Measurements from ENCODE around the gene SUMO3.
A peak's percentile ranks its signal among the peaks of the same experiment; 100 is the strongest.

Gene SUMO3

DNA sequence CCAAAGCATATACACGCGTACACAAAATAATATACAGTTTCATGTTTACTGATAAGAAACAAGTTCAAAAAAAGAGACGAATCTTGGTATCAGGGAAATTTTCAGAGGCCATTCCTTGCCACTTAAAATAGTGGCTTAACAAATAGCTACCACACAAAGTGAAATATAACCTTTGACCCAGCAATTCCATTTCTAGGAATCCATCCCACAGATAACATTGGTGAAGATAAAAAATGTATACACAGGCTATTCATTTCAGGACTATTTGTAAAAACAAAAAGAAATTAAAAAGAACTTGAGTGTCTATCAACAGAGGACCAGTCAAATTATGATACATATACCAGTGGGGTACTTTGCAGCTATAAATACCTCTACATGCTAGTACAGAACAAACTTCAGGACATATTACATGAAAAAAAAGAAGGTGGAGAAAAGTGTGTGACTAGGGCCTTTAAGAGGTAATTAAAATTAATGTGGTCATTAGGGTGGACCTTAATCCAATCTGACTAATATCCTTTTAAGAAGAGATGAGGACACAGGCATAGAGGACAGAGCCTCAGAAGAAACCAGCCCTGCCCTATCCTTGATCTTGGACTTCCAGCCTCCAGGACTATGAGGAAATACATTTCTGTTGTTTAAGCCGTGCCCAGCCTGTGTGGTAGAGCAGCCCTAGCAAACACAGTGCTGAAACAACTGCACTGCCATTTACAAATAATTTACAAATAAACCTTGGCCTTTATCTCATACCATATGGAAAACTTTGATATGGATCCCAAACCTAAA lies 24.1 kb downstream of the SUMO3 start:
- Histone ChIP-seq H4K20me1 (ENCODE audit: insufficient read depth, low read length) (peaks cover 30% of the 10 kb centered on the region), H3K79me2 (ENCODE audit: low read length) (peaks cover 97% of the 10 kb centered on the region), H3K4me3 (ENCODE audit: low read length) (no peak overlapping the region), H3K36me3 (replicated peaks; ENCODE audit: low read depth, low read length) (peaks cover 16% of the 10 kb centered on the region), H3K27me3 (ENCODE audit: low read depth, low read length) (no peaks in the 10 kb centered on the region), H3K4me1 (ENCODE audit: low read length) (peaks cover 19% of the 10 kb centered on the region), H3K4me2 (ENCODE audit: low read length) (no peak overlapping the region), H2AFZ (ENCODE audit: low read depth, low read length) (no peak overlapping the region), H3K27ac (ENCODE audit: low read length) (no peak overlapping the region), H3K9me3 (ENCODE audit: insufficient read depth, low read length) (no peaks in the 10 kb centered on the region), H3K9ac (ENCODE audit: low read length) (no peak overlapping the region)
- no peak for TF ChIP-seq EZH2phosphoT487 (IDR thresholded peaks at IDR 0.05; ENCODE audit: low read depth)
- TF ChIP-seq, protein P1, sequence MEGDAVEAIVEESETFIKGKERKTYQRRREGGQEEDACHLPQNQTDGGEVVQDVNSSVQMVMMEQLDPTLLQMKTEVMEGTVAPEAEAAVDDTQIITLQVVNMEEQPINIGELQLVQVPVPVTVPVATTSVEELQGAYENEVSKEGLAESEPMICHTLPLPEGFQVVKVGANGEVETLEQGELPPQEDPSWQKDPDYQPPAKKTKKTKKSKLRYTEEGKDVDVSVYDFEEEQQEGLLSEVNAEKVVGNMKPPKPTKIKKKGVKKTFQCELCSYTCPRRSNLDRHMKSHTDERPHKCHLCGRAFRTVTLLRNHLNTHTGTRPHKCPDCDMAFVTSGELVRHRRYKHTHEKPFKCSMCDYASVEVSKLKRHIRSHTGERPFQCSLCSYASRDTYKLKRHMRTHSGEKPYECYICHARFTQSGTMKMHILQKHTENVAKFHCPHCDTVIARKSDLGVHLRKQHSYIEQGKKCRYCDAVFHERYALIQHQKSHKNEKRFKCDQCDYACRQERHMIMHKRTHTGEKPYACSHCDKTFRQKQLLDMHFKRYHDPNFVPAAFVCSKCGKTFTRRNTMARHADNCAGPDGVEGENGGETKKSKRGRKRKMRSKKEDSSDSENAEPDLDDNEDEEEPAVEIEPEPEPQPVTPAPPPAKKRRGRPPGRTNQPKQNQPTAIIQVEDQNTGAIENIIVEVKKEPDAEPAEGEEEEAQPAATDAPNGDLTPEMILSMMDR (IDR thresholded peaks at IDR 0.05; ENCODE audit: low read depth, low read length): no peak

- peaks cover 13% of the 10 kb centered on the region for H3K36me3 ChIP-seq (replicated peaks; ENCODE audit: low read depth, low read length)
- no peaks in the 10 kb centered on the region for H3K9me3 ChIP-seq (ENCODE audit: insufficient read depth, low read length)
- no peak overlapping the region for H2AFZ ChIP-seq (ENCODE audit: low read depth, low read length)
- H3K79me2 ChIP-seq (ENCODE audit: low read length): peaks cover 94% of the 10 kb centered on the region
- no peaks in the 10 kb centered on the region for H3K27me3 ChIP-seq (ENCODE audit: low read depth, low read length)
- H3K4me1 ChIP-seq (ENCODE audit: low read length): peaks cover 19% of the 10 kb centered on the region
- H4K20me1 ChIP-seq (ENCODE audit: insufficient read depth, low read length): peaks cover 30% of the 10 kb centered on the region
- no peak overlapping the region for H3K27ac ChIP-seq (ENCODE audit: low read length)
- no peak overlapping the region for H3K4me2 ChIP-seq (ENCODE audit: low read length)
- H3K9ac ChIP-seq (ENCODE audit: low read length): no peak overlapping the region
- TF ChIP-seq, protein P1 (IDR thresholded peaks at IDR 0.05; ENCODE audit: low read depth, low read length): peak; percentile 70
- TF ChIP-seq EZH2phosphoT487 (IDR thresholded peaks at IDR 0.05; ENCODE audit: low read depth): no peak
- H3K4me3 ChIP-seq (ENCODE audit: low read length): no peak overlapping the region
Observed at GRCh38 chr21:44792702-44793591, 24.9 kb downstream of the SUMO3 start.

DNA sequence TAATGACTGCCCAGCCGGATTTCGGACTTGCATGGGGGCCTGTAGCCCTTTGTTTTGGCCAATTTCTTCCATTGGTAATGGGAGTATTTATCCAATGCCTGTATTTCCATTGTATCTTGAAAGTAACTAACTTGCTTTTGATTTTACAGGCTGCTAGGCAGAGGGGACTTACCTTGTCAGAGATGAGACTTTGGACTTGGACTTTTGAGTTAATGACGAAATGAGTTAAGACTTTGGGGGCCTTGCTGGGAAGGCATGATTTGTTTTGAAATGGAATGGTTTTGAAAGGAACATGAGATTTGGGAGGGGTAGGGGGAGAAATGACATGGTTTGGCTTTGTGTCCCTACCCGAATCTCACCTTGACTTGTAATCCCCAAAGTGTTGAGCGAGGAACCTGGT lies 25.9 kb downstream of the SUMO3 start:
- Histone ChIP-seq H3K27me3 (ENCODE audit: low read depth, low read length) (no peaks in the 10 kb centered on the region), H3K36me3 (replicated peaks; ENCODE audit: low read depth, low read length) (peaks cover 16% of the 10 kb centered on the region), H3K79me2 (ENCODE audit: low read length) (peaks cover 94% of the 10 kb centered on the region), H3K9ac (ENCODE audit: low read length) (no peak overlapping the region), H2AFZ (ENCODE audit: low read depth, low read length) (no peak overlapping the region), H3K9me3 (ENCODE audit: insufficient read depth, low read length) (no peaks in the 10 kb centered on the region), H3K27ac (ENCODE audit: low read length) (no peak overlapping the region), H3K4me2 (ENCODE audit: low read length) (no peak overlapping the region), H4K20me1 (ENCODE audit: insufficient read depth, low read length) (peaks cover 30% of the 10 kb centered on the region), H3K4me1 (ENCODE audit: low read length) (peaks cover 19% of the 10 kb centered on the region), H3K4me3 (ENCODE audit: low read length) (no peak overlapping the region)
- TF ChIP-seq, protein P1 (IDR thresholded peaks at IDR 0.05; ENCODE audit: low read depth, low read length): no peak
- TF ChIP-seq EZH2phosphoT487 (IDR thresholded peaks at IDR 0.05; ENCODE audit: low read depth): no peak

- Histone ChIP-seq H3K4me2 (ENCODE audit: low read length) (no peak overlapping the region), H4K20me1 (ENCODE audit: insufficient read depth, low read length) (peaks cover 30% of the 10 kb centered on the region)
Observed at GRCh38 chr21:44791246-44791645, 26.6 kb downstream of the SUMO3 start.

More at GRCh38 chr21:44791246-44791645, 26.6 kb downstream of the SUMO3 start:
- no peaks in the 10 kb centered on the region for H3K9me3 ChIP-seq (ENCODE audit: insufficient read depth, low read length)
- peaks cover 93% of the 10 kb centered on the region for H3K79me2 ChIP-seq (ENCODE audit: low read length)
- H3K27ac ChIP-seq (ENCODE audit: low read length): no peak overlapping the region
- H3K4me3 ChIP-seq (ENCODE audit: low read length): no peak overlapping the region
- TF ChIP-seq EZH2phosphoT487 (IDR thresholded peaks at IDR 0.05; ENCODE audit: low read depth): no peak
- TF ChIP-seq, protein P1 (IDR thresholded peaks at IDR 0.05; ENCODE audit: low read depth, low read length): no peak
- H3K9ac ChIP-seq (ENCODE audit: low read length): no peak overlapping the region
- peaks cover 19% of the 10 kb centered on the region for H3K4me1 ChIP-seq (ENCODE audit: low read length)
- peaks cover 18% of the 10 kb centered on the region for H3K36me3 ChIP-seq (replicated peaks; ENCODE audit: low read depth, low read length)
- no peaks in the 10 kb centered on the region for H3K27me3 ChIP-seq (ENCODE audit: low read depth, low read length)
- H2AFZ ChIP-seq (ENCODE audit: low read depth, low read length): no peak overlapping the region

All from OCI-LY3 (cell line).